ENCODE data around the gene JAM3.

DNA sequence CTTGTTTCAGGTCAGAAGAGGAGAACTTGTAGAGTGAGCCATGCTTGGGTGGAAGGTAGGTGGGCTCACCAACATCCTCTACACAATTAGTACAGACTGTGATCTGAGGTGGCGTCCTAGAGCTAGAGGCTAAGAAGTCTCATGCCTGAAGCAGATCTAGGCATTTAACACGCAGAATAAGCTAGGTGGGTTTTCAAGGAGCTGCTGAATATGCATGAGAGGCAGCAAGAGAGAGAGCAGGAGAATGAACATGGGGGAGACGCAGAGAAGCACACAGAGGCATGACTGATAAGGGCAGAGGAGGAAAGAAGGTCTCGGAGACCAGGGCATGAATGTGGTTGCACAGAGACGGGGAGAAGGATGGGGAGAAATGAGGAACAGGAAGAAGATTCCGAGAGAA lies 36.8 kb upstream of the JAM3 start:
- TF ChIP-seq POLR2A (IDR thresholded peaks at IDR 0.05) (no peak), POLR2AphosphoS5 (IDR thresholded peaks at IDR 0.05) (no peak)
- TF ChIP-seq, protein P1, sequence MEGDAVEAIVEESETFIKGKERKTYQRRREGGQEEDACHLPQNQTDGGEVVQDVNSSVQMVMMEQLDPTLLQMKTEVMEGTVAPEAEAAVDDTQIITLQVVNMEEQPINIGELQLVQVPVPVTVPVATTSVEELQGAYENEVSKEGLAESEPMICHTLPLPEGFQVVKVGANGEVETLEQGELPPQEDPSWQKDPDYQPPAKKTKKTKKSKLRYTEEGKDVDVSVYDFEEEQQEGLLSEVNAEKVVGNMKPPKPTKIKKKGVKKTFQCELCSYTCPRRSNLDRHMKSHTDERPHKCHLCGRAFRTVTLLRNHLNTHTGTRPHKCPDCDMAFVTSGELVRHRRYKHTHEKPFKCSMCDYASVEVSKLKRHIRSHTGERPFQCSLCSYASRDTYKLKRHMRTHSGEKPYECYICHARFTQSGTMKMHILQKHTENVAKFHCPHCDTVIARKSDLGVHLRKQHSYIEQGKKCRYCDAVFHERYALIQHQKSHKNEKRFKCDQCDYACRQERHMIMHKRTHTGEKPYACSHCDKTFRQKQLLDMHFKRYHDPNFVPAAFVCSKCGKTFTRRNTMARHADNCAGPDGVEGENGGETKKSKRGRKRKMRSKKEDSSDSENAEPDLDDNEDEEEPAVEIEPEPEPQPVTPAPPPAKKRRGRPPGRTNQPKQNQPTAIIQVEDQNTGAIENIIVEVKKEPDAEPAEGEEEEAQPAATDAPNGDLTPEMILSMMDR (IDR thresholded peaks at IDR 0.05) = no peak

All from breast epithelium (tissue), 3 donors.